Mammary epithelial cell (primary cell): ENCODE measurements around the gene GNAS.

Experiments used
- CTCF ChIP-seq, 2 donors: IDR thresholded peaks in 1 of 2; conservative IDR thresholded peaks in 1 of 2; 2 replicates each; pipeline ENCODE4 v1.5.1; 2011 to 2012; ENCODE audit warnings: inconsistent platforms in 2 of 2, low read length in 2 of 2, mild to moderate bottlenecking in 2 of 2, control low read depth in 1 of 2, low read depth in 1 of 2; ENCODE audit not compliant: insufficient read depth in 1 of 2; ENCODE audit errors: extremely low read depth in 1 of 2
- EZH2 ChIP-seq: IDR thresholded peaks from 2 replicates; pipeline ENCODE4 v1.6.1; 2012; ENCODE audit warnings: low read length, inconsistent platforms, borderline replicate concordance

- TF ChIP-seq CTCF (conservative IDR thresholded peaks at IDR 0.05 in 1 of 2, IDR thresholded peaks at IDR 0.05 in 1 of 2; ENCODE audit: extremely low read depth in 1 of 2, insufficient read depth in 1 of 2, low read depth in 1 of 2, low read length in 2 of 2): no peak
- no peak for TF ChIP-seq EZH2
Observed at GRCh38 chr20:58851969-58852458, 502 bp upstream of the GNAS start.
